Lower lobe of right lung (tissue), 2 donors: ENCODE data around the gene MN1. TPM values are rescaled to one million over a fixed set of nuclear protein-coding genes. Genes with fewer than 3 reads are reported as not detected.

Experiments
- ATAC-seq, 2 donors: fragments of 200-7000 bp; cut with Tn5 transposase; one replicate each; pipeline ENCODE4 v1.9.1; 2020 to 2022; ENCODE audit warnings: mild to moderate bottlenecking in 2 of 2, moderate library complexity in 2 of 2
- DNase-seq: peaks from one replicate; pipeline ENCODE4 v3.0.0-alpha.2; 2020
- H3K27ac ChIP-seq: fragments of 200-600 bp; one replicate; pipeline ENCODE4 v1.8.0; 2022
- H3K27me3 ChIP-seq: fragments of 200-600 bp; one replicate; pipeline ENCODE4 v1.8.0; 2022; ENCODE audit warnings: low read depth
- H3K36me3 ChIP-seq: fragments of 200-600 bp; one replicate; pipeline ENCODE4 v1.8.0; 2022; ENCODE audit warnings: mild to moderate bottlenecking
- H3K4me1 ChIP-seq: fragments of 200-600 bp; one replicate; pipeline ENCODE4 v1.8.0; 2022
- H3K4me3 ChIP-seq: fragments of 200-600 bp; one replicate; pipeline ENCODE4 v1.8.0; 2022; ENCODE audit warnings: mild to moderate bottlenecking
- H3K9me3 ChIP-seq: fragments of 200-600 bp; one replicate; pipeline ENCODE4 v1.8.0; 2022
- intact Hi-C: fragments of 100-400 bp; cut with DNase I; formaldehyde crosslinking; loops from one replicate; pipeline ENCODE4 v1.11.0; 2022
- total RNA-seq: library from RNA; stranded (reverse); fragmentation: NEBNext Ultra II Directional; extraction: Animal tissue kit (Norgen Biotek cat#: 25700); gene quantifications from one replicate; pipeline ENCODE4 v1.2.1, GENCODE V29; 2021
- TF ChIP-seq, protein P1 (sequence below): fragments of 200-600 bp; IDR thresholded peaks from one replicate; pipeline ENCODE4 v1.8.0; 2022; ENCODE audit warnings: antibody characterized with exemption, mild to moderate bottlenecking
- donor health status: DM: no; HTN: yes; CAD: no; lungs with severe emphysema.

The MN1 gene
- total RNA-seq, 1 donor from 2014 or later = 6.5 TPM

DNA sequence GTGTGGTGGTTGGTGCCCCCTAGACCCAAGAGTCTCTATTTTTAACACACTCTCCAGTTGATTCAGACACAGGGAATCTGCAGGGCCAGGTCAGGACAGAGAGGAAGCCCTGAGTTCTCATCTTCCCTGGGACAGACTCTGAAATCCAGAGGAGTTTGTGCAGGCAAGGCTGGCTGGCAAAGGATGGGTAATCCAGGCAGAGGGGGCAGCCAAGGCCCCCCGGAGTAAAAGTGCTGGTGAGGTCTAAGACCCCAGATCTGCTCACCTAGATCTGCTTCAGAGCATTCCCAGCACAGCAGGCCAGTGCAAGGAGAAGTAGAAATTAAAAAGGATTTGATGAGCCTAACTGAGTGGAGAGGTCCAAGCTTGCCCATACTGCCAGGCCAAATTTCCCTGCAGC, 40.6 kb upstream of the MN1 start:
- H3K4me1 ChIP-seq = peaks cover 6% of the 10 kb centered on the region
- no peak overlapping the region for H3K4me3 ChIP-seq
- TF ChIP-seq, protein P1, sequence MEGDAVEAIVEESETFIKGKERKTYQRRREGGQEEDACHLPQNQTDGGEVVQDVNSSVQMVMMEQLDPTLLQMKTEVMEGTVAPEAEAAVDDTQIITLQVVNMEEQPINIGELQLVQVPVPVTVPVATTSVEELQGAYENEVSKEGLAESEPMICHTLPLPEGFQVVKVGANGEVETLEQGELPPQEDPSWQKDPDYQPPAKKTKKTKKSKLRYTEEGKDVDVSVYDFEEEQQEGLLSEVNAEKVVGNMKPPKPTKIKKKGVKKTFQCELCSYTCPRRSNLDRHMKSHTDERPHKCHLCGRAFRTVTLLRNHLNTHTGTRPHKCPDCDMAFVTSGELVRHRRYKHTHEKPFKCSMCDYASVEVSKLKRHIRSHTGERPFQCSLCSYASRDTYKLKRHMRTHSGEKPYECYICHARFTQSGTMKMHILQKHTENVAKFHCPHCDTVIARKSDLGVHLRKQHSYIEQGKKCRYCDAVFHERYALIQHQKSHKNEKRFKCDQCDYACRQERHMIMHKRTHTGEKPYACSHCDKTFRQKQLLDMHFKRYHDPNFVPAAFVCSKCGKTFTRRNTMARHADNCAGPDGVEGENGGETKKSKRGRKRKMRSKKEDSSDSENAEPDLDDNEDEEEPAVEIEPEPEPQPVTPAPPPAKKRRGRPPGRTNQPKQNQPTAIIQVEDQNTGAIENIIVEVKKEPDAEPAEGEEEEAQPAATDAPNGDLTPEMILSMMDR = no peak
- H3K36me3 ChIP-seq = no peaks in the 10 kb centered on the region
- ATAC-seq (no peak), DNase-seq (no peak)
- H3K27me3 ChIP-seq = no peaks in the 10 kb centered on the region
- H3K27ac ChIP-seq = no peak overlapping the region
- H3K9me3 ChIP-seq = no peaks in the 10 kb centered on the region
- intact Hi-C loops = no loop called here

DNA sequence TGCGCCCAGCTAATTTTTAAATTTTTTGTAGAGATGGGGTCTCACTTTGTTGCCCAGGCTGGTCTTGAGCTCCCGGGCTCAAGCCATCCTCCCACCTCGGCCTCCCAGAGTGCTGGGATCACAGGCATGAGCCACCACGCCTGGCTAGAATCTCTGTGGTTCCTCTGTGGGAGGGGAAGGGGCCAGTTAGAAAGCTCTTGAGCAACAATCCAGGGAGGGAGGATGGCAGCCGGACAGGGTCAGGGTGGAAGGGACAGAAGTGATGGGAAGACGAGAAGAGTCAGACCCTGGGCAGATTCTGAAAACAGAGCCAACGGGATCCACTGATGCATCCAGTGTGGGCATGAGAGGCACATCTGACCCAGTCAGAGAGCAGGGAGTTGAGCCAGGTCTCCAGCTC, 38.9 kb upstream of the MN1 start:
- peaks cover 6% of the 10 kb centered on the region for H3K4me1 ChIP-seq
- no peaks in the 10 kb centered on the region for H3K9me3 ChIP-seq
- no peak overlapping the region for H3K27ac ChIP-seq
- DNase-seq = no peak
- TF ChIP-seq, protein P1 = no peak
- intact Hi-C loops = no loop called here
- ATAC-seq = no peak
- H3K27me3 ChIP-seq = no peaks in the 10 kb centered on the region
- no peak overlapping the region for H3K4me3 ChIP-seq
- no peaks in the 10 kb centered on the region for H3K36me3 ChIP-seq

- Histone ChIP-seq H3K27me3 (no peaks in the 10 kb centered on the region), H3K4me3 (no peak overlapping the region), H3K27ac (no peak overlapping the region), H3K9me3 (no peaks in the 10 kb centered on the region), H3K4me1 (peaks cover 6% of the 10 kb centered on the region), H3K36me3 (no peaks in the 10 kb centered on the region)
- ATAC-seq (no peak), DNase-seq (no peak)
- intact Hi-C loops = no loop called here
- TF ChIP-seq, protein P1 = no peak
Measured at GRCh38 chr22:27839057-27839660, 37.6 kb upstream of the MN1 start.

- Histone ChIP-seq H3K4me3 (no peak overlapping the region), H3K27ac (no peak overlapping the region), H3K36me3 (no peaks in the 10 kb centered on the region), H3K27me3 (no peaks in the 10 kb centered on the region), H3K4me1 (no peaks in the 10 kb centered on the region), H3K9me3 (no peaks in the 10 kb centered on the region)
- no peak for ATAC-seq
- intact Hi-C loops = no loop called here
- DNase-seq = no peak
- TF ChIP-seq, protein P1 = no peak
Measured at GRCh38 chr22:27836181-27836580, 34.6 kb upstream of the MN1 start.

DNA sequence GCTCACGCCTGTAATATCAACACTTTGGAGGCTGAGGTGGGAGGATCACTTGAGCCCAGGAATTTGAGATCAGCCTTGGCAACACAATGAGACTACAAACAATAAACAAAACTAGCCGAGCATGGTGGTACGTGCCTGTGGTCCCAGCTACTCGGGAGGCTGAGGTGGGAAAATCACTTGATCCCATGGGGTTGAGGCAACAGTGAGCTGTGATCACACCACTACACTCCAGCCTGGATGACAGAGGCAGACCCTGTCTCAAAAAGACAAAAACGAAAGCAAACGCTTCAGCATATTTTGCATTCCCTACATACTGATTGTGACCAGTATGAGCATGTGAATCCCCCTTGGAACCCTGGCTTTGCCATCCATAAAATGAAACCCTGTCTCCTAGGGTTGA, 33.9 kb upstream of the MN1 start:
- H3K27me3 ChIP-seq = no peaks in the 10 kb centered on the region
- no peak overlapping the region for H3K27ac ChIP-seq
- no peaks in the 10 kb centered on the region for H3K4me1 ChIP-seq
- no peaks in the 10 kb centered on the region for H3K9me3 ChIP-seq
- no peak overlapping the region for H3K4me3 ChIP-seq
- no peaks in the 10 kb centered on the region for H3K36me3 ChIP-seq
- DNase-seq (no peak), ATAC-seq (no peak)
- TF ChIP-seq, protein P1 = no peak
- intact Hi-C loops = no loop called here
